GM23338 (cell line): Measurements from ENCODE around the gene DHPS.

Source experiments
- EZH2 ChIP-seq: fragments of 200-600 bp; sonication (generic); IDR thresholded peaks from one replicate; pipeline ENCODE4 v1.8.0; 2017; ENCODE audit warnings: antibody characterized with exemption, mild to moderate bottlenecking, low read depth; ENCODE audit not compliant: unreplicated experiment
- TF ChIP-seq, protein P1 (sequence below), 2 experiments: fragments of 200-600 bp in 1 of 2; sonication (generic) in 1 of 2; conservative IDR thresholded peaks; 2 replicates each; pipeline versions ENCODE4 v1.5.1 to v1.6.1; 2016 to 2017; ENCODE audit warnings: antibody characterized with exemption in 2 of 2, low read depth in 2 of 2, mild to moderate bottlenecking in 2 of 2, moderate library complexity in 1 of 2

DNA sequence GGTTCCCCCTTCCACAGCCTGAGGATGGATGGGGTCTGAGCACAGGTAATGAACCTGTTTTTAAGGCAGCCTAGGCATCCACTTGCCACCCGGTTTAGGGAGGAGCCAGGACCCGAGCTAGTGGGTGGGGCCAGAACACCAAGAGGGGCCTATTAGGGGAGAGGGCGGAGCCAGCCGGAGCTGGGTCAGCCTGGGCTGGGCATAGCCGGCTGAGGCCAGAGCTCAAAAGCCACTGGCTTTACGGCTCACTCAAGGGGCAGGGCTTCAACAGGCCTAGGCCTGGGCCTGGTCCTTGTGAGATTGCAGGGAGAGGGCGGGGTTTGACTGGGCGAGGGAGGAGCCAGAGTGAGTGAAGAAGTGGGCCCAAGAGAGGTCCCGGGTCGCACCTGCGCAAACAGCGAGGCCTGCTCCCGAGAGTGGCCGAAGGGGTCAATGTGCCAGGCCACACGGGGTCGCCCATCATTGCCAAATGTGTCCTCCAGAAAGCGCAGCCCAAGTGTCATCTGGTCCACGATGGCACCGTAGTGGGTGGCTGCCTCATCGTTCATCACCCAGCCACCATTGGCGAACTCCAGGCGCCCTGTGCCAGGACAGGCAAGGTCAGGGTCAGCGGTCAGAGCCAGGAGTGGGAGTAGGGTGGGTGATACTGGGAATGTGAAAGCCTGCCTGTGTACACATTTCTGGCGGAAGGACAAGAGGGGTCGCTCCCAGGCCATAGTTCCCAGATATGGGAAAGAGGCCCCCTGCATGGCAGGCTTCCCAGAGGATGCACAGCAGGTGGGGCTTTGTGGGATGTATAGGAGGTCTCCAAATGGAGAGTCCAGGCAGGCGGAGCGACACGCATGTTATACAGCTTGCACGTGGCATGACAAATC is 17.0 kb downstream of the DHPS start:
- TF ChIP-seq, protein P1, sequence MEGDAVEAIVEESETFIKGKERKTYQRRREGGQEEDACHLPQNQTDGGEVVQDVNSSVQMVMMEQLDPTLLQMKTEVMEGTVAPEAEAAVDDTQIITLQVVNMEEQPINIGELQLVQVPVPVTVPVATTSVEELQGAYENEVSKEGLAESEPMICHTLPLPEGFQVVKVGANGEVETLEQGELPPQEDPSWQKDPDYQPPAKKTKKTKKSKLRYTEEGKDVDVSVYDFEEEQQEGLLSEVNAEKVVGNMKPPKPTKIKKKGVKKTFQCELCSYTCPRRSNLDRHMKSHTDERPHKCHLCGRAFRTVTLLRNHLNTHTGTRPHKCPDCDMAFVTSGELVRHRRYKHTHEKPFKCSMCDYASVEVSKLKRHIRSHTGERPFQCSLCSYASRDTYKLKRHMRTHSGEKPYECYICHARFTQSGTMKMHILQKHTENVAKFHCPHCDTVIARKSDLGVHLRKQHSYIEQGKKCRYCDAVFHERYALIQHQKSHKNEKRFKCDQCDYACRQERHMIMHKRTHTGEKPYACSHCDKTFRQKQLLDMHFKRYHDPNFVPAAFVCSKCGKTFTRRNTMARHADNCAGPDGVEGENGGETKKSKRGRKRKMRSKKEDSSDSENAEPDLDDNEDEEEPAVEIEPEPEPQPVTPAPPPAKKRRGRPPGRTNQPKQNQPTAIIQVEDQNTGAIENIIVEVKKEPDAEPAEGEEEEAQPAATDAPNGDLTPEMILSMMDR (conservative IDR thresholded peaks at IDR 0.05; ENCODE audit: low read depth in 2 of 2): no peak
- no peak for TF ChIP-seq EZH2
